Thymus (tissue), 11 donors: Measurements from ENCODE around the gene GPX3. TPM values are rescaled to one million over a fixed set of nuclear protein-coding genes. Genes with fewer than 3 reads are reported as not detected.

Source experiments
- DNase-seq, 9 donors: peaks; one replicate each; pipeline ENCODE4 v3.0.0-alpha.2; 2013; ENCODE audit warnings: low spot score in 9 of 9, low read depth in 6 of 9, missing footprints in 1 of 9
- H3K27ac ChIP-seq, 2 donors: one replicate each; pipeline ENCODE4 v1.5.1; 2013; ENCODE audit warnings: control low read depth in 1 of 2, low read depth in 1 of 2, low read length in 1 of 2, mild to moderate bottlenecking in 1 of 2, moderate library complexity in 1 of 2
- H3K27me3 ChIP-seq, 2 donors: one replicate each; pipeline ENCODE4 v1.5.1; 2013; ENCODE audit warnings: low read length in 1 of 2; ENCODE audit not compliant: control insufficient read depth in 2 of 2, insufficient read depth in 1 of 2
- H3K36me3 ChIP-seq, 2 donors: one replicate each; pipeline ENCODE4 v1.5.1; 2013; ENCODE audit warnings: low read length in 1 of 2, mild to moderate bottlenecking in 1 of 2, moderate library complexity in 1 of 2; ENCODE audit not compliant: control insufficient read depth in 2 of 2, insufficient read depth in 2 of 2
- H3K4me1 ChIP-seq, 2 donors: one replicate each; pipeline ENCODE4 v1.5.1; 2013; ENCODE audit warnings: low read length in 2 of 2; ENCODE audit not compliant: control insufficient read depth in 2 of 2, insufficient read depth in 2 of 2
- H3K4me3 ChIP-seq, 2 donors: one replicate each; pipeline ENCODE4 v1.5.1; 2013; ENCODE audit warnings: low read length in 2 of 2, control low read depth in 1 of 2, mild to moderate bottlenecking in 1 of 2
- H3K9me3 ChIP-seq, 2 donors: one replicate each; pipeline ENCODE4 v1.5.1; 2013; ENCODE audit warnings: low read length in 1 of 2, mild to moderate bottlenecking in 1 of 2; ENCODE audit not compliant: control insufficient read depth in 2 of 2, insufficient read depth in 1 of 2
- WGBS: extraction: QIAGEN DNeasy Blood & Tissue Kit; methylation state at CpG from one replicate; pipeline ENCODE4 v1.1.7; 2013; 5-methylcytosine and 5-hydroxymethylcytosine counted together
- polyA plus RNA-seq: library from polyadenylated mRNA; stranded (reverse); fragments of 200-250 nt; gene quantifications from one replicate; pipeline ENCODE4 v1.2.3, GENCODE V29; 2013
- total RNA-seq: library from RNA; stranded (reverse); fragments of 120-200 nt; gene quantifications from one replicate; pipeline ENCODE4 v1.2.4, GENCODE V29; 2013
- donor health status: healthy.

Gene GPX3
- total and polyA plus RNA-seq, 2 donors: 2.7 to 412 TPM

DNA sequence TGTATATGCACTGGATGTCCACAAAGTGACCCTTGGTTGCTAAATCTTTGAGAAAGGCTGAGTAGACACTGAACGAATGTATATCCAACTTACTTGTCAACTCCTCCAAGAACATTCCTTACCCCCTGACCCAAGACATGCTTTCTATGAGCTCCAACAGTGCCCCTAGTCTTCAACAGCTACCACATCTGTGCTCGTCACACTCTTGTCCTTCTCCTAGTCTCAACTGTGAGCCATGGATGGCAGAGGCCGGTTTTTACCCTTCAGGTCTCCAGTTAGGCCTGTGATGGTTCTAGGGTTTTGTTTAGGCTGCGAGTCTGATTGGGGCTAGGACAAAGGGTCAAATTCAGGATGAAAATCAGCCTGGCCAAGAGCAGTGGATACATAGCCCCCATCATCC is 19.0 kb upstream of the GPX3 start:
- 95% methylated on average over 4 of the region's 4 CpGs for WGBS
- no peak for DNase-seq
- Histone ChIP-seq H3K36me3 (no peaks in the 10 kb centered on the region), H3K27me3 (peaks cover 0 to 4% of the 10 kb centered on the region in 2 donors), H3K27ac (no peak overlapping the region), H3K9me3 (no peaks in the 10 kb centered on the region), H3K4me1 (no peaks in the 10 kb centered on the region), H3K4me3 (no peak overlapping the region)

DNA sequence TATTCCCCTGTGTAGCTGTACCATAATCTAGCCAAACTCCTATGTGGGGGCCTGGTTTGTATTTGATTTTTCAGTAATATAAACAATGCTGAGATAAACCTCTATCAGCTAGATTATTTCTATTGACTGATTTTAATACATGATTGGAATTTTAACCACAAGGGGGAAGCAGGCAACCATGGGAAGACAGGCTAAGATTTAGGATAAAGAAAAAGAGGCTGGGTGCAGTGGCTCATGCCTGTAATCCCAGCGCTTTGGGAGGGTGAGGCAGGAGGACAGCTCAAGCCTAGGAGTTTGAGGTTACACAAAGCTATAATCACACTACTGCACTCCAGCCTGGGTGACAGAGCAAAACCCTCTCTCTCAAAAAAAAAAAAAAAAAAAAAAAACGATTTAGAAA is 18.1 kb upstream of the GPX3 start:
- peaks cover 0 to 6% of the 10 kb centered on the region in 2 donors for H3K27me3 ChIP-seq
- H3K9me3 ChIP-seq: no peaks in the 10 kb centered on the region
- DNase-seq: no peak
- WGBS: 76% methylated on average over 2 of the region's 2 CpGs
- no peaks in the 10 kb centered on the region for H3K36me3 ChIP-seq
- no peak overlapping the region for H3K27ac ChIP-seq
- H3K4me3 ChIP-seq: no peak overlapping the region
- no peaks in the 10 kb centered on the region for H3K4me1 ChIP-seq

DNA sequence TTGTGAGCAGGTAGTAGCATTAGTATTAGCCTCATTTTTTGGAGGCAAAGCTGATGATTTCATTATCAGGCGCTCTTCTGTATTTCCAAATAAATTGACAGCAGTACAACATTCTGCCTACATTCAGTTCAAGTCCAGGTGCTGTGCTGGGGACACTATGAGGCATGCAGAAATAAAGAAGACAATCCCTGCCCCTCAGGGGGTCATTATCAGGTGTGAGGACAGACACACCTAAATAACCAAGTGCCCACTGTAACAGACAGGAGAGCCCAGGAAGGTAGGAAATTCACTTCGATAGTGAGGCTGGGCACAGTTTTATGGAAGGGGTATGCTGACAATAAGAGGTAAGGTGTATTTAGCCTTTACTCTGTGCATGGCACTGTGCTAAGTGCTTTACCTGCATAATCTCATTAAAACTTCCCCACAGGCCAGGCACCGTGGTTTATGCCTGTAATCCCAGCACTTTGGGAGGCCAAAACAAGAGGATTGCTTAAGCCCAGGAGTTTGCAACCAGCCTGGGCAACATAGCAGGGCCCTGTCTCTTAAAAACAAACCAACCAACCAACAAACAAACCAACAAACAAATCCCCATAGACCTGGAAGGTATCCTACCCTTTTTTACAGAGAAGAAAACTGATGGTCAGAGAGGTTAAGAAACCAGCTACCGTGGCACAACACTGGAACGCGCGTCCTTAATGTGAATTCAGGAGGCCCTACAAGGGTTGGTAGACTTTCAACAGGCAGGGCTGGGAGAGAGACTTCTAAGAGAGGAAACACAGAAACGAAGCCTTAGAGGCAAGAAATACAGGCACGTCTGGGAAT is 17.5 kb upstream of the GPX3 start:
- 94% methylated on average over 9 of the region's 9 CpGs for WGBS
- no peak for DNase-seq
- H3K27ac ChIP-seq: no peak overlapping the region
- H3K27me3 ChIP-seq: peaks cover 0 to 6% of the 10 kb centered on the region in 2 donors
- H3K9me3 ChIP-seq: no peaks in the 10 kb centered on the region
- no peak overlapping the region for H3K4me3 ChIP-seq
- H3K4me1 ChIP-seq: no peaks in the 10 kb centered on the region
- H3K36me3 ChIP-seq: no peaks in the 10 kb centered on the region

DNA sequence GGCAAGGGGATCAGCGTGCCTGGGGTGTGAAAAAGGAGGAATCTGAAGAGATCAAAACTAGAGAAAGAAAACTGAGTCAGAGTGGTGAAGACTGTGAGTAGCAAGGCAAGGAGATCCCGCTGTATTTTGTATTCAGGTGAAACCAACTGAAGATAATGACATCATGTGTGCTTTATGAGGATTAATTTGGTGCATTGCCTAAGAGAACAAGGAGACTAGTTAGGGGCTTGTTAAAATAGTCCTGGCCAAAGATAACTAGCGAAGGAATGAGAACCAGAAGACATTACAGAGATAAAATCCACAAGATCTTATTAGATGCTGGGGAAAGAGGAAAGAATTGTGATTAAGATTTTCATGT is 16.9 kb upstream of the GPX3 start:
- Histone ChIP-seq H3K27ac (no peak overlapping the region), H3K4me3 (no peak overlapping the region), H3K9me3 (no peaks in the 10 kb centered on the region), H3K27me3 (peaks cover 0 to 6% of the 10 kb centered on the region in 2 donors), H3K4me1 (no peaks in the 10 kb centered on the region), H3K36me3 (no peaks in the 10 kb centered on the region)
- 96% methylated on average over 3 of the region's 3 CpGs for WGBS
- DNase-seq: no peak

DNA sequence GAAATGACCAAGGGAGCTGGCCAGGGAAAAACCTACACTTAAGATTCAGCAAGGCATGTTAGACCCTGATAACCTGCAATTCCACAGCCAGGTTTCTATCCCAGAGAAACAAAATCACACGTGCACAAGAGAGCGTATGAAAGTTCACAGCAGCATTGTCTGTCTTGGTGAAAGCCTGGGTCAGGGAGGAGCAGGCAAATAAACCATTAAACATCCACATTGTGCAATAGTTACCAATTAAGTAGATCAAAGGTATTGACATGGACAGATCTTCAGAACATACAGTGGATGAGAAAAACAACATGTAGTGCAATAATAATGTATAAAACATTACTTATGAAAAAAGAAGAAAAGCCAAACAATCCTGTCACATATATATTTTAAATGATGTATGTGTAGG is 15.9 kb upstream of the GPX3 start:
- DNase-seq: no peak
- Histone ChIP-seq H3K9me3 (no peaks in the 10 kb centered on the region), H3K4me1 (no peaks in the 10 kb centered on the region), H3K36me3 (no peaks in the 10 kb centered on the region), H3K27me3 (peaks cover 0 to 6% of the 10 kb centered on the region in 2 donors), H3K4me3 (no peak overlapping the region), H3K27ac (no peak overlapping the region)
- 97% methylated on average over 2 of the region's 2 CpGs for WGBS

DNA sequence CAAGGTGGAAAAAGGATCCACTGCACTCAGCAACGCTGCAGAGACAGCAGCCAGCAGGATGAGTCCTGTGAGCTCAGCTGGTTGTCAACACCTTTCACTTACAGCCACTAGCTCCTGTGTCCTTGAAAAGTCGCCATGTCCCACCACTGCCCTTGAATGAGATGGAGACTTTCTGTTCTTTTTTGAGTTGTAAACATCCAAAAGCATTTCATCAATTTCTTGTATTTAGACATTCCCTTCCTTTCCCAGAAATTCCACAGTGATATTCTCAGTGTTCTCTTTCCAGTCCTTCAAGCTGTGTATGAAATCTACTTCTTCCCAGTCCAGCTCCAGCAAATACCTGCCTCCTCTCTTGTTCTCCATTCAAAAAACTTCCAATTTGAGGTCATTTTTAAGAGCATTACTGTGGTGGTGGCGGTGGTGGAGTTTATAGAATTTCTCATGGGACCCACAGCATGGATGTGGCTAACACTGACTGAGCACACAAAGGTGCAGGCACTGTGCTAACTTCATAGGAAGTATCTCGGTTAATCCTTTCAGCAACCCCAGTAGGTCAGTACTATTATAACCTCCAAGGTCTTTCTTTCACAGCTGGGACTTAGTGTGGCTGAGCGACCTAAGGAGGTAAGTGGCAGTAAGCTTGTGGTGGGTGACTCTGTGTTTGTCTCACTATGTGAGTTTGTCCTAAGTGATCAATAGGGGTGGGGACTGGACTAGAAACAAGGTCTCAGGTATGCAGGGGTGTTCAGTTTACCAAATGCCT is 15.0 kb upstream of the GPX3 start:
- Histone ChIP-seq H3K4me1 (no peaks in the 10 kb centered on the region), H3K4me3 (no peak overlapping the region), H3K36me3 (no peaks in the 10 kb centered on the region), H3K9me3 (no peaks in the 10 kb centered on the region), H3K27ac (no peak overlapping the region), H3K27me3 (peaks cover 0 to 6% of the 10 kb centered on the region in 2 donors)
- DNase-seq: no peak
- 92% methylated on average over 5 of the region's 5 CpGs for WGBS

DNA sequence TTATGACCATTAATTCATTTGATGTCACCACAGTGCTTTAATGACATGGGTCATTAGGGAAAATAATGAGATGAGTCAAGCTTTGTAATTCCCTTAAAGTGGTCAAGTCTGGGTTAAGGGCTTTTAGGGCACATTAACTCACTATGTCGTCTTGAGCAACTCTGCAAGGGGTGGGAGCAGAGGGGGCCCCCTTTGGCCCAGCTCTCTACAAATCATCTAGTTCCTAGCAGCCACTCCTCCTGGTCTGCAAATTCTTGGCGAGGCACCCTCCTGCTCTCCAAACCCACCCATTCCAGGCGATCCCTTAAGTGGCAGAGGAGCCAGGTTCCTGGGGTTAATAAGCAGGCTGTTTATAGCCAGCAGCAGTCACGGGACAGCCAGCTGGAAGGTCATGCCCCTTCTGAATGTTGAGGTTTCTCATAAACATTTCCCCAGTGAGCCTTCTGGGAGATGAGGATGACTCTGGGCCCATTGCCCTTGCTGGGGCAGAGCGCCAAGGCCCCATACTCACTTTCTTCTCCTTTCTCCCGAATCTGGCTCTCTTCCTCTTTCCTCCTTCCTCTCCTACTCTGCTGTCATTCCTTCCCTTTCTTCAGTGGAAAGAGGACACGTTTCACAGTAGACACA is 14.3 kb upstream of the GPX3 start:
- no peaks in the 10 kb centered on the region for H3K9me3 ChIP-seq
- 72% methylated on average over 7 of the region's 7 CpGs for WGBS
- H3K4me1 ChIP-seq: no peaks in the 10 kb centered on the region
- peaks cover 0 to 6% of the 10 kb centered on the region in 2 donors for H3K27me3 ChIP-seq
- no peak for DNase-seq
- no peak overlapping the region for H3K4me3 ChIP-seq
- H3K27ac ChIP-seq: no peak overlapping the region
- no peaks in the 10 kb centered on the region for H3K36me3 ChIP-seq

DNA sequence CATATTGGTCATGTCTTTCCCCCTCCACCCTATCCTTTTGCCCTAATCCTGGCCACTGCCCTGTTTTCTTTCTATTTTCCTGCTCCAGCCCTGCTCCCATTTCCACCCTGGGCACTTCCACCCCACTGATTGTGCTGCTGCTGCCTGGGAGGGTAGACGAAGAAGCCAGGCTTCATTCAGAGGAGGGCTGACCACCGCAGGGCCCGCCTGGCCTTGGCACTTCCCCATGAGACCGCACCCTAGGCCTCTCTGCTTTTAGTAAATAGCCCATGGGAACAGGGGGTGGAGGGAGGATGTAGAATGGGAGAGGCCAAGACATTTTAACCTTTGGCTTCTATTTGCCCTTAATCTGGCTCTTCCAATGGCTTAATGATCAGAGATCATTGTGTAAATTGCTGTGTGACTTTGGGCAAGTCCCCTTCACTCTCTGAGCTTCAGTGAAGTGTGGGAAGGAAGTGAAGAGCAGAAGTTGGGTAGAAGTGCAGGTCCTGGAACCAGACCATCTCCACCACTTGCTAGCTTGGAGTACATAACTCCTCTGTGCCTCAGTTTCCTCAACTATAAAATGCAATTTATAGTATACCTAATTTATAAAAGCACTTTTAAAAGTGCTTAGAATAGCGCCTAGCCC is 13.6 kb upstream of the GPX3 start:
- no peaks in the 10 kb centered on the region for H3K4me1 ChIP-seq
- H3K27ac ChIP-seq: no peak overlapping the region
- H3K36me3 ChIP-seq: no peaks in the 10 kb centered on the region
- H3K4me3 ChIP-seq: no peak overlapping the region
- no peaks in the 10 kb centered on the region for H3K9me3 ChIP-seq
- WGBS: 94% methylated on average over 5 of the region's 5 CpGs
- H3K27me3 ChIP-seq: peaks cover 0 to 6% of the 10 kb centered on the region in 2 donors
- no peak for DNase-seq
